Stimulated activated CD4-positive, alpha-beta T cell treated with anti-CD3 and anti-CD28 coated beads, Interleukin-2, amount 100 ng/mL, for 24 hours (primary cell): Measurements from ENCODE around the gene TUBB6.

Experiments
- DNase-seq, 2 donors: peaks; one replicate each; pipeline ENCODE4 v3.0.0-alpha.2; 2020

The TUBB6 gene

DNA sequence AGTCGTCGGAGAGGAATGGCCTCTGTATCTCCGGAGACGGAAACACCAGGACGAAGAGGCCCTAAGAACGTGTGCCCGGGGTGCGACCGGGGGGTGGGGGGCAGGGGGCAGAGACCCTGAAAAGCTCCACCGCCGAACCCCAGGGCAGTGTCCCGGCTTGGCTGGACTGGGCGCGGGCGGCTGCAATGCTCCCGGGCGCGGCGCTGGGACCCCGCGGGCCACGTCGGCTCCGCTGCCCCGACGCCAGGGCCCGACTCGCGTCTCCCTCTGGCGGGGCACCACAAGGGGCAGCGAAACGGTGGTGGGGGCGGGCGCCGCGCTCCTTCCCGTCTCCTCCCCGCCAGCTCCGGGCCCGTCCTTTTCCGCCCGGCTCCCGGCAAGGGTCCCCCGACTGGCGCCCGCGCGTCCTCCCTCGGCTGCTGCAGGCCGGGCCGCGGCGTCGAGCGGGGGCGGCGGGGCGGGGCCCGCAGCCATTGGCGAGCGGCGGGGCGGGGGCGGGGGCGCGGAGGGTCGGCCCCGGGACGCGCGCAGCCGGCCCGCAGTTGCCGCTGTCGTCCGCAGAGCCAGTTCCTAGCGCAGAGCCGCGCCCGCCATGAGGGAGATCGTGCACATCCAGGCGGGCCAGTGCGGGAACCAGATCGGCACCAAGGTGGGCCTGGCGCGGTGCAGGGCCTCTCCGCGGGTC is at the start of gene TUBB6:
TSS of gene TUBB6 (plus strand) at position 541 of the 685 bp plus-strand sequence. CDS start at position 593, 52 bp downstream.
- DNase-seq, result peak; percentile 21 to 53

- no peak for DNase-seq
These were observed 49.0 kb upstream of the TUBB6 start for GRCh38 chr18:12258719-12259705.

GRCh38 chr18:12262748-12263147 is 45.3 kb upstream of the TUBB6 start:
- DNase-seq, result no peak

- no peak for DNase-seq
These were observed 43.2 kb upstream of the TUBB6 start for GRCh38 chr18:12264864-12265263.

DNA sequence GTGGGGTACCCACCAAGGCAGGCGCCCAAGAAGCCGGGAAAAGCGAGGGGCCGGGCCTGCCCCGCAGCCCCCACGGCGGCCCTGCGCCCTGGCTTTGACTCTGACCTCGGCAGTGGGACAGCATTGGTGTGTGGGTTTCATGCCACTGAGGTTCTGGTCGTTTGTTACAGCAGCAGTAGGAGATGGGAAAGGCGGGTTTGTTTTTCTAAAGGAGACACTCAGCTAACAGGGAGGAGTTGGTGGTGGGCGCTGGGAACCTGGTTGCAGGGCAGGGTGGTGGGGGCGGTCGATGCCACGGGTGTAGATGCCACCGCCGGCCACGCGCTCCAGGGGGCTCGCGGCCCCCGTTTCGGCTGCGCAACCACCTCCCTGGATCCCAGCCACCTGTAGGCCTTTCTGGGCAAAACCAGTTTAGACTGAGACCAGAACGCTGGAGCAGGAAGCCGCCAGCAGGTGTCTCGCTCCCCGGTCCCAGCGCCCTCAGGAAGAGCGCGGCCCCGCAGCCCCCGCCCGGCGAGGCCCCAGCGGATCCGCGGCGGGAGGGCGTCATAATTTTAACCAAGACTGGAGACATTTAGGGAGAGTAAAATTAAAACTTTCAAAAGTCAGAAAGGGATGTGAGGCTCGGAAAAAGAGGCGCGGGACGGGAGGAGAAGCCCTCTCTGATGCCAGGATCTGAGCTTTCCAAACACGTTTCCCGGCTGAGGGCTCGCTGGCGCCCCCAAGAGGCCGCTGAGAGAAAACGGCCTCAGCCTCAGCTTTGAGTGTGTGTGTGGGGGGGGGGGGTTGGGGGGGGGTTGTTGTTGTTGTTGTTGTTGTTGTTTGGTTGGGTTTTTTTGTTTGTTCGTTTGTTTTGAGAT is 36.4 kb upstream of the TUBB6 start:
- peak; percentile 69 to 75 for DNase-seq

DNA sequence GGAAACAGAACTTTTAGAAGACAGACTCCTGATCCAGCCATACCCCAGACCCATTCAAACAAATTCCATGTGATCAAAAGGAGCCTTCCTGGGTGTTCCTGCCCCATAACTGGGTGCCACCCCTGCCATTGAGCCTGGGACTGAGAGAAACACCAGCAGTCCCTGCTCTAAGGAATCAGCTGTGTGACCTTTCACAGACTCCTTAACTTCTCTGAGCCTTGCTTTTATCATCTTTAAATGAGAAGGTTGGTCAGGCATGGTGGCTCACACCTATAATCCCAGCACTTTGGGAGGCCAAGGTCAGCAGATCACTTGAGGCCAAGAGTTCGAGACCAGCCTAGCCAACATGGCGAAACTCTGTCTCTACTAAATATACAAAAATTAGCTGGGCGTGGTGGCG is 33.2 kb upstream of the TUBB6 start:
- DNase-seq, result no peak

DNA sequence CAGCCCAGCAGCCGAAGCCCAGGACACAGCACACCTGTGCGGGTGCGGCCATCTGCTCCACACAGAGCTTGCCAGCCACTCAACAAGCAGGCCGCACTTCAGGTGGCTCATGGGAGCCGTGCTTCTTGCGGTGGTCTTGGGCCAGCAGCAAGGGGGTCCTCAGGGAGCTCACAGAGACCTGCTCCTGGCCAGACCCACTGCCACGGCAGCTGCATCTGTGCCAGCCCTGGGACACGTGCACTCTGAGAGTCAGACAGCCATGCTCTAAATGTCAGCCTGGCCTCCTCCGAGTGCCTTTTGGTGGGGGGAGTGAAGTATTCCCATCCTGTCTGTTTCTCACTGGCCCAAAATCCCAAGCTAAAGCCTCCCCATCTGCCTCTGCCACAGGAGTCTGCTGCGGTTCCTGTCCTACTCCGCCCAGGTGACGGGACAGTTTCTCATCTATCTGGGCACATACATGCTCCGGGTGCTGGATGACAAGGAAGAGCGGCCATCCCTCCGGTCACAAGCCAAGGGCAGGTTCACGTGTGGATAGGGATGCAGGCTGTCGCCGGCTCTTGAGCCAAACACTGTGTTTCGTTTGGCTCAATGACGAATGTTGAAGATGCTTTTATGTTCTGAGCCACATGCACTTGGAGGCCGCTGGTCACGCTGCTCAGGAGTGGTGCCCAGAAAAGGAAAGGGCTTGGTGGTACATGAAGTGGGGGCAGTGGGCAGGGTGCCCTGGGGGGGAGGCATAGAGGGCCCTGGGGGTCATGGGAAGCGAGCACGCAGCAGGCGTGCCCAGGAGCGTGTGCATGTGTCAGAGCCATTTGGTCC is 31.1 kb upstream of the TUBB6 start:
- DNase-seq, result no peak

DNA sequence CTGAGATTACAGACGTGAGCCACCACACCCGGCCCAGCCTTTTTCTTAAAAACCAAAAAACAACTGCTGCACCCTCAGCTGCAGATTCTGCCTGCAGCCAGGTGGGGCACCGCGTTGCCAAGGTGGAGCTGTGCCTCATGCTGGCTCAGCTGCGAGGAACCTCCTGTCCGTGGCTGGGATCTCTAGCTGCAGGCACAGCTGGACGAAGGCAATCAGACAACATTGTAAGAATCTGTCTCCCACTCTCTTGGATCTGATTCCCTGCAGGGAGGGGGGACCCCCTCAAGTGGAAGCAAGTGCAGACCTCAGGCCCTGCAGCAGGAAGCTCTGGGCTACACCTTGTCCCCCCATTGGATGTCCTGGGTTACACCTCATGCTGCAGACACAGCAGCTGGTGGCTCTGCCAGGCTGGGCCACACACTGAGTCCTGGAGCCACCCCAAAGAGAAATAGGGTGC is 29.8 kb upstream of the TUBB6 start:
- DNase-seq, result no peak

GRCh38 chr18:12278741-12279682 is 29.0 kb upstream of the TUBB6 start:
- DNase-seq, result no peak

- DNase-seq, result no peak
These were observed 28.1 kb upstream of the TUBB6 start for GRCh38 chr18:12279781-12280531.

DNA sequence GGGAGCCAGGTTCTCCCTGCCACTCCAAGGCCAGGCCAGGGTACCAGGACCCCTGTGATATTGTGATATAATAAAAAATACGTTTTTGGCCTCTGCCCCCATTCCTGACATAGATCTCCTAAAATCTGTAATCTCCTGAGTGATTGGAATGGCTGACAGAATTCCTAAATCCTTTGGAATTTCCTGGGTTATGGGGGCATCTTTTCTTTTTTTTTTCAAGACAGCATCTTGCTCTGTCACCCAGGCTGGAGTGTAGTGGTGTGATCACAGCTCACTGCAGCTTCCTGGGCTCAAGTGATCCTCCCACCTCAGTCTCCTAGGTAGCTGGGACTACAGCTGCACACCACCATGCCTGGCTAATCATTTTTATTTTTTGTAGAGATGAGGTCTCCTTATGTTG is 26.2 kb upstream of the TUBB6 start:
- DNase-seq, result no peak

- DNase-seq, result no peak
These were observed 25.5 kb upstream of the TUBB6 start for GRCh38 chr18:12282442-12283039.

- DNase-seq, result no peak
These were observed 24.8 kb upstream of the TUBB6 start for GRCh38 chr18:12283256-12283655.

DNA sequence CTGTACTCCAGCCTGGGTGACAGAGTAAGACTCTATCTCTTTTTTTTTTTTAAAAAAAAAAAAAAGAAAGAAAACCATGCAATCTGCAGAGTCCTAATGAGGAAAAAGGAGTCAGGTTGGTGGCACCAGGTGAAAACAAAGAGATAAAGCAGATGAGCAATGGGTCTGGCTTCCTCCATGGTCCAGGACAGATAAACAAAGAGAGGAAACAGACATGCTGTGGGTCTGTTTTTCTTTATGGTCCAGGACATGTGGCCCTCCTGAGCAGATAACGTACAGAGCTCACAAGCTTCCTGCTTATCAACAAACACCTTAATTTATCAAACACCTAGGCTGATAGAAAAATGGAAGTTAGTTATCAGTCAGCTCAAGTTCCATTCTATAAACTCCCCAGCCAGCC is 24.4 kb upstream of the TUBB6 start:
- no peak for DNase-seq

GRCh38 chr18:12287131-12287681 is 20.8 kb upstream of the TUBB6 start:
- DNase-seq, result no peak

DNA sequence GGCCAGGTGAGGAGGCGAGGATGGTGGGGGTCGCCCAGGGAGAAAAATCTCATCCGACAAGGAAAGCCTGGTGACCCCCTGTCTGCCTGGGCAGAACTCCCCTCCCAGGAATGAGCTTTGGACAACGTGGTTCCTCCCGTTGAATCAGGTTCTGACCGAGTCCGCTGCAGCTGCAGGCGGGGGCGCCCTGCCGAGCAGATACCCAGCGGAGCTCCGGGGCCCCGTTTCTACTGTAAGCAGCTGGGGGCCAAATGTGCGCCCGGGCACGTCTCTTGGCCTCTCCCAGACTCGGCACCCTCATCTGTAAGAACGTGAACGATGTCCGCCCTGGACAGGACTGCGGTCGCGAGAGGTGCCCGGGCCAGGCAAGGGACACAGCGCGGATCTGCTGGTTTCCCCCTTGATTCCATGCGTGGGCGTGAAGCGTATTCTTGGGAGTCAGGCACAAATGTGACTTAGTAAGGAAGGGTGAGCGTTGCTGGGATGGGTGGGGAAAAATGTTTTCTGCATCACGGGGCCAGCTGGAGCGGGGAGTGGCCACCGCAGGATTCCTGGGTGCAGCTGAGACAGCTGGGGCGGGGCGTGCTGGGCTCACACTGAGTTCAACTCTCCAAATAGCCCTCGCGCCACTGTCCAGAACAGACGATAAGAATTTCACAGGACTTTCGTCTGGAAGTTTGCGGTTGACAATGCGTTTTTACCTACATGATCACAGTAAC is 20.2 kb upstream of the TUBB6 start:
- peak in 1 of 2 donors; percentile 8 for DNase-seq

DNA sequence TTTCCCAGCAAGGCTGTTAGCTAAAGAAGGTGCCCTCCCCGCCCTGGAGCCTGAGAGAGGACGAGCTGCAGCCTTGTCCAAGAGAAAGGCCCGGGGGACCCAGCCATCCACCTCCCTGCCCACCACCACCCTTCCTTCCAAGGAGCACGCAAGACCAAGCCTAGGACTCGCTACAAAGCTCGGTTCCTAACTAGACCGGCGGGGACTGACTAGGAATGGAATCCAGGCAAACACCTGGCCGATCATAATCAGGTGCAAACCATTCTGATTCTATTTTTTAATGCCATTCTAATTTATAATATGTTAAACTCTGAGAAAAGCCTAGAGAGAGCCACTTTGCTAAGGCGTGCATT is 19.7 kb upstream of the TUBB6 start:
- DNase-seq, result no peak

- DNase-seq, result no peak
These were observed 18.0 kb upstream of the TUBB6 start for GRCh38 chr18:12290086-12290485.

DNA sequence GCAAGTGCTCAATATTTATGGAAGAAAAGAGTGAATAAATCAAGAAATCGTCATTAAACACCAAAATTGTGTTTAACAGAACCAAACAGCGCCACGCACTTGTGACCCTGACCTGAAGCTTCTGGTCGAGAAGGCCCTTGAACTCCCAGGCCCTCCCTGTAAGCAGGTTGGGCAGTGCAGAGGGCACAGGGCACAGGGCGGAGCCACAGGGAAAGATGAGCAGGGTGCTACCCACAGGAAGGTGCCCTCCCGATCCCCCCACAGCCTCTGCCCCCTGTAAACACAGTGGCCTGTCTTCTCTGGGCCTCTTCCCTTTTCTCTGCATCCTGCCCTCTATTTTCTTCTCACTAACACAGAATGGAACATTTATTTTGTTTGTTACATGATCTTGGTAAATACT is 16.9 kb upstream of the TUBB6 start:
- no peak for DNase-seq
